ENCODE data around the gene AMBRA1. TPM values are rescaled to one million over a fixed set of nuclear protein-coding genes. Genes with fewer than 3 reads are reported as not detected.

The AMBRA1 gene
- total RNA-seq, 1 experiment from 2014 or later, result 10.7 TPM

DNA sequence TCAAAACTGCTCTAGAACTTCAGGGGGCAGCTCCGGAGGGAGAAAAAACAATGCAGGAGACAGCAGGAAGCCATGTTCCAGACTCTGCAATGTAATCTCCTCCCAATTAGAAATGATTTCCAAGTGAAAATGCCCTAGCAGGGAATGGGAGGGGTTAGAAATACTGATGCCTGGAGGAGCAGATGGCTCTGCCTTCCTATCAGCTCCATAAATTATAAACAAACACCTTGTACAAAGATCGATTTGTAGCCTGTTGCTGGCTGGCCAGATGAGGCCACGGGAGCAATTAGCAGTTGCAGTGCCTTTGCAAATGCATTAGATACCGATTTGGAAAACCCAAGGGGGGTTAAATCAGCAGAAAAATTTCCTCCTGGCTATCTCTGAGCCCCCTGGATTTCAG lies 155.6 kb downstream of the AMBRA1 start:
- no peak for DNase-seq (ENCODE audit: low read depth)

DNA sequence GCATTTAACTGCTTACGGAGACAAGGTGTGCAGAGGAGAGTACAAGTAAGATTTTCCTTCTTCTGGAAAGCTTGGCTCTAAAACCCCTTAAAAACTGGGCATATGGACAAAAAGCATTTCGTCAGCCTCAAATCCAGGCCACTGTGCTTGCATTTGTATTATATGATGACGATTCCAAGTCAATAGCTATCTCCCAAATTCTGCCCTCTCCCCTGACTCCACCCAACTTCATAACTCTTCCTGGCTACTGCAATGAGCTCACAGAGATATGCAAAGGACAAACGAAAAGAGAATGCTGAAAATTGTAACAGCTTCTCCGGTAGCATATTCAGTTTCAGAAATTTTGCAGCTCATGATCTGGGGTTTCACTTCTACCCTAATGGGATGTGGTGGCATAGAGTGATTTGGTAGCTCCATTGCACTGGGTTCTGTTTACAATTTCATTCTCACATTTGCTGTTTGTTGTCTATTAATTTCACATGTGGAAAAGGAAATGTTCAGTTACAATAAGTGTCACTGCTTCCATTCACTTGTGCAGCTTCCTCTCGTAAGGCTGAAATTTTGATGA lies 156.6 kb downstream of the AMBRA1 start:
- no peak for DNase-seq (ENCODE audit: low read depth)

DNA sequence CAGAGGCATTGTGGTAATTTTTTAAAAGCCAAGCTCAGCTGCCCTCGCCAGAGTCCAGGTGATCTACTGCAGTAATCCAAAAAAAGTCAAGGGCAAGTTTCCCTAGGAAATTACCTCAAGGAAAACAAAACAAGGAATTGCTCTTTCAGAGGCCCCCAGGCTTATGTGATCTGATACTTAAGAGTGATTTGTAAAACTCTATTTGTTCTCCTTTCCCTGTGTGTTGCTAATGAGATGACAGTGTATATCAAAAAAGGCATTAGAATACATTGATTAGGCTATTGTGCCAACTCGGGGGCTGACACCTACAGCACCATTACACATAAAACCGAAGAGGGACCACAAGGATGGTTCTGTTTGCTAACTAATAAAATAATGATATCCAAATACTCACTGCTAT lies 157.7 kb downstream of the AMBRA1 start:
- no peak for DNase-seq (ENCODE audit: low read depth)

DNA sequence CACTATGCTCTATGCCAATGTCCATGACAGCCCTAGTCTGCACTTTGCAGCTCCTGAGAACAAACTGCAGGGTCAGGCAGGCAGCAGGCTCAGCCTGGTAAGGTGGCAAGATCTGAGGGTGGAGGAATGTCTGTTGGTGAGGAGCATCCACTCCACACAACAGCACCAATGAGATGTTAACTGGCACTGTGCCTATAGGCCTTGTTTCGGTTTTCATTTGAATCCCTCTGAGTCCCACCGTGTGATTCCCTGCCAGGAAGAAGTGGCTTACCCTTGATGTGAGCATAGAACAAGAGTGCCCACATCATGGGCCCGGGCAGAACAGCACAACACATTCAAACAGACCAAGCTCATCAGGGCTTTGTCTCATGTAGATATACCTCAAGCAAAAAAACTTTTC lies 158.1 kb downstream of the AMBRA1 start:
- peak; percentile 5 for DNase-seq (ENCODE audit: low read depth)

DNA sequence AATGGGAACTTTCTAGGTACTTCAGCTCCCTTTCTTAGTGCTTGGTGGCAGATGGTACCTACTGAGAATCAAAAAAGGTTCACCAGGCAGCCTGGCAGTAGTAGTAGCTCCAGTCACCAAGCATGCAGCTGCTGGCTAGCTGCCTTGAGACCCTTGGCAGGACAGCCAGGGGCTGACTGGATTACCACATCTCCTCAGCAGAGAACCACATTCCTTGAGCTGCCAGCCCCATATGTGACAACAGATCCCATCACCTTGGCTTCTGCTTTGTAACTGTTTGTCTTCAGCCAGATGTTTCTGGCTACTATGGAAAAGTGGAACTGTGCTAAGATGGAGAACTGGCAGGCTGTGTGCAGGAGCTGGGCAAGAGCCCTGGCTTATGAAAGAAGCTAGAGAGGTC lies 162.6 kb downstream of the AMBRA1 start:
- DNase-seq (ENCODE audit: low read depth), result no peak

DNA sequence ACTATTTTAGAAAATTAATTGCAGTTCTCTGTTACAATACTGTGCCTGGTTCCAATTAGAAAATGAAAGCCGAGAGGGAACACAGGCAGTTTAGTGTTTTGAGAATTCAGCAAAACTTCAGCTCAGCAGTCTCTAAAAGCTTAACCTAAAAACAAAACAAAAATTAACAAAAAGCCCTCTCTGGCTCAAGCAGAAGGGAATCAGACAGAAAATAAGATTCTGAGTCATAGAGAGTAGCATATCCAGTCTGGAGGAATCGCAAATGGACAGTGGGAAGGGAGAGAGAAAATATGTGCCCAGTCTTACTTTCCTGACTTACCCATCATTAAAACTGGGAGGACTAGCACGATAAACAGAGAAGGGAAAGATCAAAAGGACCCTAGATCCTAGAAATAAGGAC lies 164.1 kb downstream of the AMBRA1 start:
- no peak for DNase-seq (ENCODE audit: low read depth)

DNA sequence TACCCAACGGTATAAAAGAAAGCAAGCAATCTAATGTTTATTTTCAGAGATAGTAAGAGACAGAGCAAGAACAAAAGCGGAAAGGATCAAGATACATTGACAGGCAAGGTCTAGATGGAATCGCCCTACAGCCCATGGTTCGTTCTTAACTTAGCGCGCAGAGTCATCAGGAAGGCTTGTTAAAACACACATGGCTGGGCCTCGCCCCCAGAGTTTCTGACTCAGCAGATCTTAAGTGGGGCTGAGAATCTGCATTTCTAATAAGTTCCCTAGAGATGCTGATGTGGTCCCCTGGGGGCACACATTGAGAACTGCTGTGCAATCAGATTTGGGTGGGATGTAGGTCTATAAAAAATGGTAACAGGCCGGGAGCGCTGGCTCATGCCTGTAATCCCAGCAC lies 166.5 kb downstream of the AMBRA1 start:
- peak; percentile 2 for DNase-seq (ENCODE audit: low read depth)

DNA sequence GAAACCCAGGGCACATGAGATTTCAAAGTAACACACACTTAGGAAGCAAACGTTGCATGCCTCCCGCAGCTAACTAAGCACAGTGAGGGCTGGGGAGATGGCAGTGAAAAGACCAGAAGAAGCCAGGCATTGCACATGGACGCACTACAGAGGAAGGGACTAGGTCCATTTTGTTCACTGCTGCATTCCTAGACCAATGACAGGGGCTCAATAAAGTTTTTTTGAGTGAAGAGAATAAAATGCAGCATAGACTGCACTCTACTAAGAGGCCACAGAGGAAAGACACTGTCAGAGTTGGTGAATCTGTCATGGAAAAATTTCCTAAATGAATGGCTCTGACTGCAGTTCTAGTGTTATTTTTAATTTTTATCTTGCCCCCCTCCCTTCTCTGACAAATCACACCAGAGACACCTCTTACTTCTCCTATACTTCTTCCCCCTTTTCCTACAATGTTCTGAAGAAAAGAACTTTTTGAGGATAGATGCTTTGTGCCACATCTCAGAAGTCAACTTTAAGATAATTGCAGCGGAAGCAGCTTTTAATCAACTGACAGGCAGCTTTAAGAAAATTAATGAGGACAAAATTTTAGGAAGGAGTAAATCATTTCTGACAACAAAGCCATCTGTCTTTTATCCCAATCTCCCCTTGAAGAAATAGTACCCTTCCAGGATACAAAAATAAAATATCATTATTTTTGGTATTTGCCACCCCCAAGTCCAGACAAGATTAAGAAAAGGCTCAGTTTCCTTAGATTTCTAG lies 167.4 kb downstream of the AMBRA1 start:
- no peak for DNase-seq (ENCODE audit: low read depth)

DNA sequence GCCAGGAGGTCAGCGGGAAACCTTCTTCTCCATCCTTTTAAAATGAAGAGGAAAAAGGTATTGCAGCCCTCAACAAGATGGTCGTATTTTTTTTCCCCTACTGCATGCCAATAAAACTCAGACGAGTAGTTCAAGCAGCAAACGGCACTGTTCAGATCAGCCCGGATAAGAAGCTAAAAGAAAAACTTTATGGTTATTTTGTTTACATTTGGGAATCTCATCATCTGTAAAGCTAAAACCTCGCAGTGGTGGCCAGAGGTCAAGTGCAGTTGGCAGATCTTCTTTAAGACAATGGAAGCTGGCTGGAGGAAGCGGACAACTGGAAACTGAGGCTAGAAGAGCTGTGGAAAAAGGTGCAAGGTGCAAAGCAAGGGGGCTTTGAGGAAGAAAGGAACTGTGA lies 171.2 kb downstream of the AMBRA1 start:
- DNase-seq (ENCODE audit: low read depth), result no peak

DNA sequence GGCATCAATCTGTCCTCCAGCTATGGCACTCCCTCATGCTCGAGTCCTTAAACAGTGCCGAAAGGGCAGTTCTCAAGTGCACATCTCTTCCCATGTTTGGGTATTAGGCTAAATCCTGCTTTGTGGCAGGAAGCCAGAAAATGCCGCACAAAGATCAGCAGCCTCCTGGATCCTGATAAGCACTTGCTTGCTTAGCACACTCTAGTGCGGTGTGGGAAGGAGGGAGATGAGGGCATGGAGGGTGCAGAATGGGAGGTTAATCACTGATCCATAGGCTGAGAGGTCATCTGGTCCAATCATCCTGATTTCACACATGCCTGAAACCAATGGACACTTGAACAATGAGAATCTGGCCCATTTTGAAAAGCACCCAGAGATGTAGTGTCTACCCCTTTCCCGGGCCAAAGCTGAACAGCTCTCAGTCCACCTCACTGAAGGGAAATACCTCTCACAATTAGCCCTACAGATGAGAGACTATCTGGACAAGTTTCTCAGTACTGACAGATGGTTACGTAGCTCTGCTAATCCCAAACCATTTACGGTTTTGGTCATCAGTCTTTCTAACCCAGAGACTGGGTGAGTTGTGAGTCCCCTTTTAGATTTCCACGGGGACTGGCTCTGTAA lies 172.5 kb downstream of the AMBRA1 start:
- DNase-seq (ENCODE audit: low read depth), result no peak

DNA sequence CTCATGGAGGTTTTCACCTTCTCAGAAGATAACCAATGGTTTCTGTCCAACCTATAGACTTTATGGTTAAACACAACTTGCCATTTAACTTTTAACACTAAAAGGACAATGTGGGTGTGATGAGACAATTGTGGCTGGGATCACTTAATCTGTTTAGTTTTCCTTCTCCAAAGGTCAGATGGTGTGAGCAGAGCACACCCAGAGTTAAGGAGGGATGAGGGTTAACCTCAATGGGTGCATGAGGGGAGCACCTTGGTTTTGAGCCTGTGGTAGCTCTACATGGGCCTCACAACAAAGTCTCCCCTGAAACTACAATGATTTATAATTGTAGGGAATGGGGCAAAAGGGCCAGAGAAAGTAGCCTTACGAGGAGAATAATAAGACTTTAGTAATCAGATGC lies 173.3 kb downstream of the AMBRA1 start:
- DNase-seq (ENCODE audit: low read depth), result no peak

DNA sequence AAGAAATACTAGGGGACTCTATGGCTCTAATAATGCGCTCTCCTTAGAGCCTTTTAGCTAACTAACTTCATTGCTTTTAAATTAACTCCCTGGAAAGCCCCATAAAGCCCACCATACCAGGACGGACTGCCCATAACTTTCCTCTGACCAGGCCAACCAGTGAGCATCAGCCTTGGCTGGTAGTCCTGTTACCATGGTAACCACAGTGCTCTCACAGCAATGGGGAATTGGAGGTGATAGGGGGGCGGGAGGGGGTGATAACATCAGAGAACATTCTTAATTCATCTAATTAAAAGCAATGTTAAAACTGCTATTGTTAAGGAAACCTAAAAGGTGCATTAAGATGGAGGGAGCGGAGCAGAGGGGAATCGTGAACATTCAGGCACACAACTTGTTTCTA lies 175.1 kb downstream of the AMBRA1 start:
- no peak for DNase-seq (ENCODE audit: low read depth)

DNA sequence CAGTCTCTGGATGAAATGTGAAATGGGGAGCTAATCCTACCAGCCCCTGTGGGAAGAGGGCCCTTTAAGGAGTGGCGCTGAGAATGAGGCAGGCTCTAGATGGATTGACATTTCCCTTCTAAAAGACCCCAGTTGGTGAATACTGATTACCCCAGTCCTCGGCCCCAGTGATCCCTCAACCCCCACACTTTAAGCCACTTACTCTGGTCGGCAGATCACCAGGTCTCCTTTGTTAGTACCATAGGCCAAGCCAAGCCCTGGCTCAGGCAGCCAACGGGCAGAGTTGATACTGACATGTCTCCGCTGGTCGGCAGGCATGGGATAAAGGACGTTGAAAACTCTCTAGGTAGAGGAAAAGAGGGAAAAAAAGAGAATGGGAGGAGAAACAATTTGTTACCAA lies 176.1 kb downstream of the AMBRA1 start:
- DNase-seq (ENCODE audit: low read depth), result no peak

DNA sequence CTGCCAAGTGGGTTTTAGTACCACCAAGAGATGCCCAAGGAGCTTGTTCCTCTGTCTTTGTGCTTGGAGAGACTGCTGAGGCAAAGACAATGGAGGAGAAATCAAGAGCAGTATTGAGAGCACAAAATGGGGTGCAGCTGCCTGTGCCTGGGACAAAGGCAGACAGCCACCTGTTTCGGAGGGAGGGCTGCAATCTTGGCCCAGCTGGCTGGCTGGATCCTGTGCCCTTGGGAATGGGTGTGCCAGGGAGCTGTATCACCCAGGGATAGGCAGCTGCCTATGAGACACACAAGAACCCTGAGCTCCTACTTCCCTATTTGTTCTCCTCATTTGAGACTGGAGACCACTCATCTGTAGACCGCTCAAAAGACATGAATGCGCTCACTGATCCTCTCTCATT lies 178.9 kb downstream of the AMBRA1 start:
- no peak for DNase-seq (ENCODE audit: low read depth)

DNA sequence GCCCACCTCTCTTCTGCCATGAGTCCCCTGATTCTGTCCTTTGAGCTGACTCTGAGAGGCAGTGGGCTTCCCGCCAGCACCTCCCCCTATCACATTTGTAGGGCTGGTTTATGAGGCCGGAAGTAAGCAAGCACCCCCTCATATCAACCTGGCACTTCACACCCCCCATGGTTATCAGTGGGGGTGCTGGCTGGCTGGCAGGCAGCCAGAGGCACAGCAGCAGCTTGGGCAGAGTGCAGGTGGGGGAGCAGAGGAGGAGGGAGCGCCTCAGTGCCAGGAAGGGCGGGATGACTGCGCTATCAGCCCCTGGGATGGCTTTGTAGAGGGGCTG lies 179.4 kb downstream of the AMBRA1 start:
- no peak for DNase-seq (ENCODE audit: low read depth)

DNA sequence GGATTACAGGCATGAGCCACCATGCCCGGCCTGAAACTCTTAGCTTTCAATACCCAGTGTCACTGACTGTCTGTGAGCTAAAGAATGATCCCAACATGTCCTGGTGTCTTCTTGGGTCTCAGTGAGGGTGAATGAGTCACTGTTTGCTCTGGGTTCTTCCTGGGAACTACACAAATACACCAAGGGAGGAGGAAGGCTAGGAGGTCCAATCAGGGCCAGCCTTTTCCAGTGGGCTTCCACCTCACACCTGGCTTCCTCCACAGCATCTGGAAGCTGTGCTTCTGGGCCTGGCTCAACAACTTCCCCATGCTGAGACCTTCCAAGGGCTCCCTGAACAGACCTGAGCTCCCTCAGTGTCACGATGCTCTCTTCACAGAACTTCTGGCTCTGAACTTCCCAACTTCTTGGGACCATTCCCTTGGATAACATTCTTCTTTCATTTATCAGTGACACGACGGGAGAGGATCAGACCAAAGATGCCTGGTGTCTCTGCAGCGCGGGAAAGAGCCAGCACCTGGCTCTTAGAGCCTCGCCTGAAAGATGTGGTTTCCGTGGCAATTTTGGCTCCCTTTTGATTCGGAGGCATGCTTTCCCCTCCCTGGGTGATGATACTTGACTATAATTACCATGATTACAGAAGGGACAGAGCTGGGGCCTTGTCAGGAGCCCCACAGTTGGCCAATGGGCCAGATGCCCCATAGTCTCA lies 179.9 kb downstream of the AMBRA1 start:
- no peak for DNase-seq (ENCODE audit: low read depth)

DNA sequence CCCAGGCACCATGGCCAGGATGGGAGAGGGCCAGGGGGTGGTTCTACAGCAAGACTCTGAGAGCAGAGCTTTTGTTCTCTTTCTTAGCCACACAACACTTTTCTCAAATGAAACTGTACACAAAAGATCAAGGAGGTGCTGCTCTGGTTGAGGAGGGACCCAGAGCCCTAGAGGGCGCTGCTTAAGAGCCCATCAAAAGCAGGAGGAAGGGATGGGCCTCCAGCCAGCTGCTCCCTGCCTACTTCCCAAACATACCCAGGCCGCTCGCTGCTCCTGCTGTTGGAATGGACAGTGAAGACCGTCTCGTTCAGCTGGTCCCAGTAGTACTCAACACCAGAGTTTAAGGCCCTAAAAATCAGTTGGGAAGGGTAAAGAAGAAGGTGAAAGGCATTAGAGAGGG lies 183.8 kb downstream of the AMBRA1 start:
- DNase-seq (ENCODE audit: low read depth), result no peak

DNA sequence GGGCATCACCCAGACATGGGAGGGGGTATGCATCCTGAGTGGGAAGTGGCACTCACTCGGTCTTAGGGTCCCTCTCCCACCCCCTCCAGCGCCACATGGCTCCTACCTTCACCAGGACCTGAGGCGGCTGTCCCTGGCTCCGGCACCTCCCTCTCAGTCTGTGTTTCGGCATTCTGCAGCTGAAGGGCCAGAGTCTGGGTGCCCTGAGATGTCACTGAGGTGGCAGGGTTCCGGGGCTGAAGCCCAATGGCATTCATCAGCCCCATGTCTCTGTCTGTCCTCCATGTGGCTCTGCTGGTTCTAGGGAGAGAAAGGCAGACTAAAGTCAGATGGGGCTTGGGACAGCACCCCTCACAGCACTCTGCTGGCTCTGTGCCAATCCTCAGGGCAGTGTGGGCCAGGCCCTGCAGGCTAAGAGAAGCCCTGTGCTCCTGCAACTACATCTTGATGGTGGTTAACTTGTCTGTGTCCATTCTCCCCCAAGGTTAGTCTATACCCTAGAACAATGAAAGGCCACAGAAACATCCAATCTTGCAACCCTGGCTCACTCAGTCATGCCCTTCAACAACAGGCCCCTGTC lies 185.3 kb downstream of the AMBRA1 start:
- DNase-seq (ENCODE audit: low read depth), result no peak

DNA sequence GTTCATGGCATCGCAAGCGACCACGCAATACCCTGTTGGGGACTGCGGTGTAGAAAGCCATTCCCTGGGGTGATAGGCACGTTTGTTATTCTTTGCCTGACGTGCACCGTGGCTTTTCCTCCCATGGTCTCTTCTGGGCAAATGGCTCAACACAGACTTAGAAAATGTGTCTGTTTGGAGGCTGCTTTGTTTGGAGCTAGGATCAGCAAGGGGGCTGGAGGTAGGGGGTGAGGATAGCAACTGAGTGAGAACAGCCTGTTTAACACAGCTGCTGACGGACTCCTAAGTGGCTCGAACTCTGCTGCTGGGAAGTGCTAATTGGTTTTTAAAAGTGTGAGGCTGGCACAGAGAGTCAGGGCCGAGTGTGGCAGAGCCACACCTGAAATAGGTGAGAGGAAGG lies 186.2 kb downstream of the AMBRA1 start:
- no peak for DNase-seq (ENCODE audit: low read depth)

DNA sequence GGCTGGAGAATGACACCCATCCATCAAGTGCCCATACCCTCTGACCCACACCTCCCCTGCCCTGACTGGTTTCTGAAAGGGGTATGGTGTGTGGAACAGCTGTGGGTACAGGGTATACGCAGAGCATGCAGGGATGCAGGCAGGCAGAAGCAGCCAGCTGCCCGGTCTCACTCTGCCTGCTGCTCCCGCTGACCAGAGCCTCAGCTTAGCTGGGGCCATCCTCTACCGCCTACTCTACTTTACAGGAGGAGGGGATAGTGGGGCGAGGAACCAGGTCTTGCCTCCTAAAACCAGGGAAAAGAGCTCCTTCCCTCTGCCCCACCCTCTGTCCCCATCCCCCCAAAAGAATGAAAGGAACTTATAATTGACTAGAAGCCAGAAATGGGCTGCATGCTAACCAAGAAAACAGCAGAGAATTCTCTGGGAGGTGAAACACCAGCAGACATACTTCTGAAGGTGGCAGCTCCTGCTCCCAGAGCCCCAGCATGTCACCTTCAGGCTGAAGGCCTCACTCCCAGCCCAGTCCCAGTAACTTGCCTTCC lies 189.3 kb downstream of the AMBRA1 start:
- no peak for DNase-seq (ENCODE audit: low read depth)

DNA sequence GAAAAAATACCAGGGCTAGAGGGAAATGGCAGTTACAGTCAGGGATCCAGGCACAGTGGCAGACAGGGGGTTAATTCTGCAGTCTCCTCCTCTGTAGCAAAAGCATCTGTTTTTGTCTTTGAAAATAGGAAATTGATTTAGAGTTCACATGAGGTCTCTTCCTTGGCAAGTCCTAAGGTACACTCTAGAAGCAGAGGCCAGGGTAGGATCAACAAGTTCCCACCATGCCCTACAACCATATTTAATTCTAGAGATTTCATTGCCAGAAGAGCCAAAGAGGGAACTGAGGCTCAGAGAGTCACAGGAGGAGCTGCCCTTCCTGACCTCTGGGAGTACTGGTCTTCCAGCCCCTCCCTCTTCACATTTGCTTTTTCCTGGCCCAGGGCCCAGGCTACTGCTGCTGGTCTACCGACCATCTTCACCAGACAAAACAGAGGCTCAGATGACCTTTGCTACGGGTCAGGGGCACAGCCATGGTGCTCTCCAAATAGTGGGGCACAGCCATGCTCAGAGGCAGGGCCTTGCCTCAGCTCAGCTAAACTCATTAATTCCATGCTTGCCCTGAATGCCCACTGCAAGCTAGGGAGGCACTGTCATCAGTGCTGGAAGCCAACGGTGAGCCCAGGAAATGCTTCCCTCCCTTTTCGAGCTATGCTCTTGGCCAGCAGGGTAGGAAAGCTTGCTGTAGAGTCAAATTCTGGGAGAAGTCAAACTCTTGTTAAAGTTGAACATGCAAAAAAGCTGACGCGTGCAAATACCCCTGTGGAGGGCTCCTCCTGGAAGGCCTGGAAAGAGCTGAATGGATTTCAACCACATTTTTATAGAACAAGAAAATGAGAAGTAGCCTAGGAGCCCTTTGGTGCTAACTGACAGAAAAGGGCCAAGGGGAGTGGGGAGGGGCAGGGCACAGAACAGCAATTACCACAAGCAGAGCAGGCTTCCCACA lies 190.6 kb downstream of the AMBRA1 start:
- no peak for DNase-seq (ENCODE audit: low read depth)

All from RPMI7951 (cell line).